ENCODE results near the gene LENEP.

The LENEP gene

GRCh38 chr1:154966111-154966510 lies 27.3 kb upstream of the LENEP start:
- in situ Hi-C loops (cut with HindIII; ENCODE audit: low sequenced_read_pairs) = no loop called here
- no peak overlapping the region for H3K4me3 ChIP-seq (ENCODE audit: low read depth, low read length)
- TF ChIP-seq CTCF (IDR thresholded peaks at IDR 0.05; ENCODE audit: low read depth, low read length) = no peak
- no peak for DNase-seq (ENCODE audit: low read depth, low spot score)

GRCh38 chr1:154967331-154967950 lies 25.9 kb upstream of the LENEP start:
- peak overlapping the region; percentile 5 for H3K4me3 ChIP-seq (ENCODE audit: low read depth, low read length)
- DNase-seq (ENCODE audit: low read depth, low spot score) = no peak
- in situ Hi-C loops (cut with HindIII; ENCODE audit: low sequenced_read_pairs) = no loop called here
- no peak for TF ChIP-seq CTCF (IDR thresholded peaks at IDR 0.05; ENCODE audit: low read depth, low read length)

GRCh38 chr1:154968731-154969130 lies 24.7 kb upstream of the LENEP start:
- DNase-seq (ENCODE audit: low read depth, low spot score) = no peak
- in situ Hi-C loops (cut with HindIII; ENCODE audit: low sequenced_read_pairs) = no loop called here
- H3K4me3 ChIP-seq (ENCODE audit: low read depth, low read length) = peak overlapping the region; percentile 73
- no peak for TF ChIP-seq CTCF (IDR thresholded peaks at IDR 0.05; ENCODE audit: low read depth, low read length)

- DNase-seq (ENCODE audit: low read depth, low spot score) = no peak
- in situ Hi-C loops (cut with HindIII; ENCODE audit: low sequenced_read_pairs) = no loop called here
- TF ChIP-seq CTCF (IDR thresholded peaks at IDR 0.05; ENCODE audit: low read depth, low read length) = no peak
- H3K4me3 ChIP-seq (ENCODE audit: low read depth, low read length) = peak overlapping the region; percentile 73
These were observed 24.1 kb upstream of the LENEP start for GRCh38 chr1:154969246-154969645.

GRCh38 chr1:154969860-154970452 lies 23.4 kb upstream of the LENEP start:
- no peak for DNase-seq (ENCODE audit: low read depth, low spot score)
- no peak for TF ChIP-seq CTCF (IDR thresholded peaks at IDR 0.05; ENCODE audit: low read depth, low read length)
- in situ Hi-C loops (cut with HindIII; ENCODE audit: low sequenced_read_pairs) = no loop called here
- peak overlapping the region; percentile 73 for H3K4me3 ChIP-seq (ENCODE audit: low read depth, low read length)

GRCh38 chr1:154970631-154971340 lies 22.6 kb upstream of the LENEP start, which contains the start of gene SHC1:
Gene SHC1 (minus strand): TSS chr1:154970747. CDS start chr1:154970526, 221 bp downstream.
- peak within 1 kb of the TSS; percentile 73 for H3K4me3 ChIP-seq (ENCODE audit: low read depth, low read length)
- peak; percentile 96 for DNase-seq (ENCODE audit: low read depth, low spot score)
- in situ Hi-C loops (cut with HindIII; ENCODE audit: low sequenced_read_pairs) = no loop called here
- no peak for TF ChIP-seq CTCF (IDR thresholded peaks at IDR 0.05; ENCODE audit: low read depth, low read length)

All from astrocyte of the spinal cord (primary cell).